Measurements from ENCODE around the gene ASB10. TPM values are rescaled to one million over a fixed set of nuclear protein-coding genes. Genes with fewer than 3 reads are reported as not detected.

The ASB10 gene
- total and polyA plus RNA-seq, 8 donors, result 0.05 TPM; not detected in 7

DNA sequence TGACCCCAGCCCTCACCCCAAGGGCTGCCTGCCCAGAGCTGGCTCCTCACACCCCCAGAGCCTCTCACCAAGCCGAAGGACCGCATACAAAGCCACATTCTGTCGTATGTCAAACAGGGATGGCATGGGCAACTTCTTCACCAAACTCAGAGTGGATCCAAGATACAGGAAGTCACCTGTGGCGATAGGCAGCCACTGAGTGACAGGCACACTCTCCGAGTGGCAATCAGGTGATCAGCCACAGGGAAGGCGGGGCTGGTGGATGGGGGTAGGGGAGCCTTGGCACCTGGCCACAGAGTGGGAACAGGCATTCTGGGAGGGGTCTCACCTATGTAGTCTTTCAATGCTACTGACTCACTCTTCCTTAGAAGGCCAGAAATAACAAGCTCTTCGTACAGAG is 7.1 kb upstream of the ASB10 start:
- Histone ChIP-seq H3K4me3 (no peak overlapping the region), H3K27ac (no peak overlapping the region), H3K4me1 (peaks cover 0 to 4% (median 2%) of the 10 kb centered on the region in 4 donors), H3K9me3 (no peaks in the 10 kb centered on the region), H3K27me3 (peaks cover 0 to 46% (median 0%) of the 10 kb centered on the region in 3 donors), H3K36me3 (no peaks in the 10 kb centered on the region)
- WGBS, 5 donors, result 63 to 75% (median 67%) methylated on average over 7 of the region's 7 CpGs
- TF ChIP-seq POLR2AphosphoS5 (IDR thresholded peaks at IDR 0.05) (no peak), POLR2A (IDR thresholded peaks at IDR 0.05) (no peak), EP300 (IDR thresholded peaks at IDR 0.05) (no peak)
- TF ChIP-seq, protein P1, sequence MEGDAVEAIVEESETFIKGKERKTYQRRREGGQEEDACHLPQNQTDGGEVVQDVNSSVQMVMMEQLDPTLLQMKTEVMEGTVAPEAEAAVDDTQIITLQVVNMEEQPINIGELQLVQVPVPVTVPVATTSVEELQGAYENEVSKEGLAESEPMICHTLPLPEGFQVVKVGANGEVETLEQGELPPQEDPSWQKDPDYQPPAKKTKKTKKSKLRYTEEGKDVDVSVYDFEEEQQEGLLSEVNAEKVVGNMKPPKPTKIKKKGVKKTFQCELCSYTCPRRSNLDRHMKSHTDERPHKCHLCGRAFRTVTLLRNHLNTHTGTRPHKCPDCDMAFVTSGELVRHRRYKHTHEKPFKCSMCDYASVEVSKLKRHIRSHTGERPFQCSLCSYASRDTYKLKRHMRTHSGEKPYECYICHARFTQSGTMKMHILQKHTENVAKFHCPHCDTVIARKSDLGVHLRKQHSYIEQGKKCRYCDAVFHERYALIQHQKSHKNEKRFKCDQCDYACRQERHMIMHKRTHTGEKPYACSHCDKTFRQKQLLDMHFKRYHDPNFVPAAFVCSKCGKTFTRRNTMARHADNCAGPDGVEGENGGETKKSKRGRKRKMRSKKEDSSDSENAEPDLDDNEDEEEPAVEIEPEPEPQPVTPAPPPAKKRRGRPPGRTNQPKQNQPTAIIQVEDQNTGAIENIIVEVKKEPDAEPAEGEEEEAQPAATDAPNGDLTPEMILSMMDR (IDR thresholded peaks at IDR 0.05), result no peak
- intact Hi-C loops (cut with DNase I; ENCODE audit: low total_unique reads), result no loop called here
- no peak for DNase-seq

- Histone ChIP-seq H3K36me3 (no peaks in the 10 kb centered on the region), H3K4me1 (no peaks in the 10 kb centered on the region), H3K27ac (no peak overlapping the region), H3K9me3 (no peaks in the 10 kb centered on the region), H3K4me3 (no peak overlapping the region), H3K27me3 (peaks cover 0 to 46% (median 0%) of the 10 kb centered on the region in 3 donors)
- 84 to 92% (median 87%) methylated on average over 13 to 14 of the region's 14 CpGs for WGBS, 5 donors
- TF ChIP-seq EP300 (IDR thresholded peaks at IDR 0.05), result no peak
- TF ChIP-seq, protein P1 (IDR thresholded peaks at IDR 0.05), result no peak
- TF ChIP-seq POLR2AphosphoS5 (IDR thresholded peaks at IDR 0.05), result no peak
- no peak for TF ChIP-seq POLR2A (IDR thresholded peaks at IDR 0.05)
- intact Hi-C loops (cut with DNase I; ENCODE audit: low total_unique reads), result no loop called here
- no peak for DNase-seq
Measured at GRCh38 chr7:151193203-151193978, 6.3 kb upstream of the ASB10 start.

- no peaks in the 10 kb centered on the region for H3K36me3 ChIP-seq
- no peak overlapping the region for H3K27ac ChIP-seq
- no peaks in the 10 kb centered on the region for H3K4me1 ChIP-seq
- TF ChIP-seq EP300 (IDR thresholded peaks at IDR 0.05) (no peak), POLR2AphosphoS5 (IDR thresholded peaks at IDR 0.05) (no peak), POLR2A (IDR thresholded peaks at IDR 0.05) (no peak)
- TF ChIP-seq, protein P1 (IDR thresholded peaks at IDR 0.05), result no peak
- H3K9me3 ChIP-seq, result no peaks in the 10 kb centered on the region
- no peak for DNase-seq
- H3K27me3 ChIP-seq, result peaks cover 0 to 46% (median 0%) of the 10 kb centered on the region in 3 donors
- intact Hi-C loops (cut with DNase I; ENCODE audit: low total_unique reads), result no loop called here
- 93 to 95% (median 95%) methylated on average over 7 to 23 of the region's 23 CpGs for WGBS, 5 donors
- H3K4me3 ChIP-seq, result no peak overlapping the region
Measured at GRCh38 chr7:151192002-151192539, 5.0 kb upstream of the ASB10 start.

GRCh38 chr7:151191544-151191943 is 4.5 kb upstream of the ASB10 start:
- H3K27me3 ChIP-seq, result peaks cover 0 to 48% (median 0%) of the 10 kb centered on the region in 3 donors
- no peak overlapping the region for H3K27ac ChIP-seq
- intact Hi-C loops (cut with DNase I; ENCODE audit: low total_unique reads), result no loop called here
- no peak overlapping the region for H3K4me3 ChIP-seq
- no peak for TF ChIP-seq POLR2AphosphoS5 (IDR thresholded peaks at IDR 0.05)
- TF ChIP-seq EP300 (IDR thresholded peaks at IDR 0.05), result no peak
- TF ChIP-seq, protein P1 (IDR thresholded peaks at IDR 0.05), result no peak
- no peak for TF ChIP-seq POLR2A (IDR thresholded peaks at IDR 0.05)
- no peaks in the 10 kb centered on the region for H3K36me3 ChIP-seq
- DNase-seq, result no peak
- no peaks in the 10 kb centered on the region for H3K9me3 ChIP-seq
- no peaks in the 10 kb centered on the region for H3K4me1 ChIP-seq
- 69 to 79% (median 75%) methylated on average over 6 to 12 of the region's 12 CpGs for WGBS, 5 donors
